Right lobe of liver (tissue), 6 donors: Measurements from ENCODE around the gene CC2D1A. TPM values are rescaled to one million over a fixed set of nuclear protein-coding genes. Genes with fewer than 3 reads are reported as not detected.

ENCODE experiments used
- ATAC-seq, 4 donors: fragments of 200-7000 bp; cut with Tn5 transposase; one replicate each; pipeline ENCODE4 v1.9.1; 2020; ENCODE audit warnings: mild to moderate bottlenecking in 4 of 4, moderate library complexity in 4 of 4
- DNase-seq, 3 donors: peaks; one replicate each; pipeline ENCODE4 v3.0.0-alpha.2; 2020
- H3K27ac ChIP-seq, 3 donors: fragments of 200-600 bp; one replicate each; pipeline ENCODE4 v1.8.0; 2022
- H3K27me3 ChIP-seq, 2 donors: fragments of 200-600 bp; one replicate each; pipeline ENCODE4 v1.8.0; 2022
- H3K36me3 ChIP-seq, 4 donors: fragments of 200-600 bp; sonication (generic) in 1 of 4; one replicate each; pipeline versions ENCODE4 v1.5.1 to v1.8.0; 2017 to 2022; ENCODE audit warnings: control low read depth in 1 of 4
- H3K4me1 ChIP-seq, 4 donors: fragments of 200-600 bp; sonication (generic) in 1 of 4; one replicate each; pipeline versions ENCODE4 v1.5.1 to v1.8.0; 2017 to 2022; ENCODE audit warnings: control low read depth in 1 of 4
- H3K4me3 ChIP-seq, 3 donors: fragments of 200-600 bp; one replicate each; pipeline ENCODE4 v1.8.0; 2022
- H3K9me3 ChIP-seq, 4 donors: fragments of 200-600 bp; sonication (generic) in 1 of 4; one replicate each; pipeline versions ENCODE4 v1.5.1 to v1.8.0; 2017 to 2022; ENCODE audit warnings: control low read depth in 1 of 4
- CTCF ChIP-seq, 4 donors: fragments of 200-600 bp in 3 of 4; fragments of 450-650 bp in 1 of 4; IDR thresholded peaks; one replicate each; pipeline versions ENCODE4 v1.5.1 to v1.8.0; 2016 to 2022; ENCODE audit warnings: antibody characterized with exemption in 4 of 4, mild to moderate bottlenecking in 2 of 4
- POLR2A ChIP-seq: fragments of 450-650 bp; IDR thresholded peaks from one replicate; pipeline ENCODE4 v1.6.1; 2017; ENCODE audit warnings: antibody characterized with exemption, mild to moderate bottlenecking
- WGBS: methylation state at CpG from one replicate; pipeline ENCODE4 v1.1.6; 2018; ENCODE audit warnings: low coverage, low lambda C conversion rate; ENCODE audit not compliant: insufficient coverage; ENCODE audit errors: missing lambda C conversion rate; 5-methylcytosine and 5-hydroxymethylcytosine counted together
- intact Hi-C, 2 donors: fragments of 100-400 bp; cut with DNase I; formaldehyde crosslinking; loops; one replicate each; pipeline versions ENCODE4 v1.11.2 to v1.14.1; 2022
- total RNA-seq, 6 experiments: library from RNA; depleted of rRNA in 2 of 6; stranded (reverse); fragments of >200 nt in 2 of 6; fragmentation: NEBNext Ultra II Directional in 3 of 6; extraction: Animal tissue kit (Norgen Biotek cat#: 25700) in 3 of 6; gene quantifications; one replicate each; pipeline versions ENCODE4 v1.1.0 to v1.2.4, GENCODE V29; 2016 to 2023
- donor health status: DM: no; HTN: yes; CAD: no.
- donor health status: DM: no; HTN: no; CAD: no.
- donor health status: DM: no; HTN: no; CAD: no.
- donor health status: DM: no; HTN: yes; CAD: no.
- donor health status: DM: no; HTN: yes; CAD: no.

Gene CC2D1A
- total RNA-seq, 6 experiments from 2014 or later, result 16.5 to 29.8 (median 18.1) TPM

GRCh38 chr19:13865571-13866462 is 40.2 kb upstream of the CC2D1A start:
- intact Hi-C loops, result loop anchor here (10.0 kb wide), 2 partner anchors 271 to 591 kb away; no protein-coding TSS in a partner anchor
- no peaks in the 10 kb centered on the region for H3K9me3 ChIP-seq
- WGBS, result 20% methylated on average over 6 of the region's 82 CpGs
- DNase-seq, result no peak
- ATAC-seq, result no peak
- peak overlapping the region; percentile 31 to 47 (median 41) for H3K4me3 ChIP-seq
- TF ChIP-seq CTCF (IDR thresholded peaks at IDR 0.05) (no peak), POLR2A (no peak)
- no peaks in the 10 kb centered on the region for H3K27me3 ChIP-seq
- peaks cover 0 to 6% (median 2%) of the 10 kb centered on the region in 4 donors for H3K4me1 ChIP-seq
- no peaks in the 10 kb centered on the region for H3K36me3 ChIP-seq
- no peak overlapping the region for H3K27ac ChIP-seq

GRCh38 chr19:13866463-13867046 is 39.4 kb upstream of the CC2D1A start:
- Histone ChIP-seq H3K36me3 (no peaks in the 10 kb centered on the region), H3K4me3 (no peak overlapping the region), H3K27ac (no peak overlapping the region), H3K27me3 (no peaks in the 10 kb centered on the region), H3K9me3 (no peaks in the 10 kb centered on the region), H3K4me1 (peaks cover 0 to 6% (median 2%) of the 10 kb centered on the region in 4 donors)
- TF ChIP-seq POLR2A, result no peak
- no peak for TF ChIP-seq CTCF (IDR thresholded peaks at IDR 0.05)
- ATAC-seq (no peak), DNase-seq (no peak)
- intact Hi-C loops, result loop anchor here (10.0 kb wide), 2 partner anchors 272 to 592 kb away; no protein-coding TSS in a partner anchor
- 64% methylated on average over 9 of the region's 15 CpGs for WGBS

- DNase-seq, result no peak
- Histone ChIP-seq H3K27me3 (peaks cover 0 to under 1% of the 10 kb centered on the region in 2 donors), H3K4me3 (no peak overlapping the region), H3K4me1 (peaks cover 0 to 4% (median 0%) of the 10 kb centered on the region in 4 donors), H3K36me3 (no peaks in the 10 kb centered on the region), H3K9me3 (no peaks in the 10 kb centered on the region), H3K27ac (no peak overlapping the region)
- no peak for ATAC-seq
- intact Hi-C loops, result loop anchor here (10.0 kb wide), 2 partner anchors 274 to 594 kb away; no protein-coding TSS in a partner anchor
- WGBS, result 57% methylated on average over 4 of the region's 4 CpGs
- TF ChIP-seq POLR2A (no peak), CTCF (IDR thresholded peaks at IDR 0.05) (no peak)
Measured at GRCh38 chr19:13868663-13869062, 37.3 kb upstream of the CC2D1A start.

GRCh38 chr19:13869281-13869680 is 36.7 kb upstream of the CC2D1A start:
- no peak overlapping the region for H3K4me3 ChIP-seq
- H3K27me3 ChIP-seq, result peaks cover 0 to 7% of the 10 kb centered on the region in 2 donors
- H3K9me3 ChIP-seq, result no peaks in the 10 kb centered on the region
- peaks cover 0 to 4% (median 0%) of the 10 kb centered on the region in 4 donors for H3K4me1 ChIP-seq
- intact Hi-C loops, result loop anchor here (10.0 kb wide), 2 partner anchors 274 to 594 kb away; no protein-coding TSS in a partner anchor
- DNase-seq, result no peak
- no peaks in the 10 kb centered on the region for H3K36me3 ChIP-seq
- TF ChIP-seq POLR2A (no peak), CTCF (IDR thresholded peaks at IDR 0.05) (no peak)
- no peak for ATAC-seq
- 84% methylated on average over 4 of the region's 13 CpGs for WGBS
- H3K27ac ChIP-seq, result no peak overlapping the region
